Skeletal muscle tissue (tissue), 4 donors: Measurements from ENCODE around the gene GTF2E1. TPM values are rescaled to one million over a fixed set of nuclear protein-coding genes. Genes with fewer than 3 reads are reported as not detected.
"Not testable (repeated sequence)": the region's sequence is repeated elsewhere in the genome, so short reads cannot be mapped to it uniquely, and the experiment has no call there.

Experiments
- H3K27ac ChIP-seq: one replicate; pipeline ENCODE4 v1.7.0; 2013; ENCODE audit warnings: mild to moderate bottlenecking, low read depth, low read length, inconsistent platforms
- H3K27me3 ChIP-seq, 3 donors: one replicate each; pipeline ENCODE4 v1.7.0; 2013; ENCODE audit warnings: low read length in 3 of 3; ENCODE audit not compliant: control insufficient read depth in 3 of 3, insufficient read depth in 3 of 3
- H3K36me3 ChIP-seq, 3 donors: one replicate each; pipeline ENCODE4 v1.7.0; 2013; ENCODE audit warnings: low read length in 3 of 3; ENCODE audit not compliant: control insufficient read depth in 3 of 3, insufficient read depth in 3 of 3
- H3K4me1 ChIP-seq, 3 donors: one replicate each; pipeline ENCODE4 v1.7.0; 2013; ENCODE audit warnings: low read length in 3 of 3, mild to moderate bottlenecking in 3 of 3; ENCODE audit not compliant: control insufficient read depth in 3 of 3, insufficient read depth in 3 of 3
- H3K4me3 ChIP-seq, 3 donors: one replicate each; pipeline ENCODE4 v1.7.0; 2013; ENCODE audit warnings: low read length in 3 of 3
- H3K9ac ChIP-seq, 3 donors: one replicate each; pipeline ENCODE4 v1.7.0; 2013; ENCODE audit warnings: low read length in 3 of 3, mild to moderate bottlenecking in 3 of 3, moderate library complexity in 2 of 3, low read depth in 1 of 3
- H3K9me3 ChIP-seq, 3 donors: one replicate each; pipeline ENCODE4 v1.7.0; 2013; ENCODE audit warnings: low read length in 3 of 3; ENCODE audit not compliant: control insufficient read depth in 3 of 3
- total RNA-seq: library from RNA; depleted of rRNA; stranded (reverse); fragments of >200 nt; gene quantifications from one replicate; pipeline ENCODE4 v1.2.3, GENCODE V29; 2014
- donor health status: Osteomylitis.

Gene GTF2E1
- 22.4 TPM for total RNA-seq

- Histone ChIP-seq H3K36me3 (peaks cover 0 to 6% (median 3%) of the 10 kb centered on the region in 3 donors), H3K27ac (peak within 1 kb of the TSS; percentile 96), H3K4me1 (peaks cover 11 to 13% (median 13%) of the 10 kb centered on the region in 3 donors), H3K9ac (peak within 1 kb of the TSS; percentile 91 to 99 (median 93)), H3K9me3 (peaks cover 0 to 2% (median 0%) of the 10 kb centered on the region in 3 donors), H3K4me3 (peak within 1 kb of the TSS; percentile 95 to 100 (median 100)), H3K27me3 (no peaks in the 10 kb centered on the region)
Observed at GRCh38 chr3:120742198-120742848, at the start of gene GTF2E1, which contains the start of gene RABL3. GTF2E1 (plus strand) TSS chr3:120742744; CDS start chr3:120750553, 7,809 bp downstream. RABL3 (minus strand) TSS chr3:120742516; CDS start chr3:120742507, 9 bp downstream.

- H3K9me3 ChIP-seq = no peaks in the 10 kb centered on the region
- no peaks in the 10 kb centered on the region for H3K27me3 ChIP-seq
- H3K4me1 ChIP-seq = no peaks in the 10 kb centered on the region
- no peak overlapping the region for H3K4me3 ChIP-seq
- H3K27ac ChIP-seq = no peak overlapping the region
- peaks cover 3 to 20% (median 8%) of the 10 kb centered on the region in 3 donors for H3K36me3 ChIP-seq
- no peak overlapping the region for H3K9ac ChIP-seq
Observed at GRCh38 chr3:120693439-120694171, 48.9 kb upstream of the GTF2E1 start.

GRCh38 chr3:120699333-120699732, 43.2 kb upstream of the GTF2E1 start:
- H3K27me3 ChIP-seq = no peaks in the 10 kb centered on the region
- H3K36me3 ChIP-seq = peaks cover 0 to 15% (median 3%) of the 10 kb centered on the region in 3 donors
- H3K4me3 ChIP-seq = no peak overlapping the region
- peaks cover 0 to 2% (median 0%) of the 10 kb centered on the region in 3 donors for H3K9me3 ChIP-seq
- no peak overlapping the region for H3K27ac ChIP-seq
- H3K4me1 ChIP-seq = no peaks in the 10 kb centered on the region
- no peak overlapping the region for H3K9ac ChIP-seq

- Histone ChIP-seq H3K36me3 (peaks cover 0 to 5% (median 0%) of the 10 kb centered on the region in 3 donors), H3K9ac (no peak overlapping the region), H3K4me1 (no peaks in the 10 kb centered on the region), H3K4me3 (no peak overlapping the region), H3K27ac (no peak overlapping the region), H3K27me3 (no peaks in the 10 kb centered on the region), H3K9me3 (peaks cover 0 to 2% (median 0%) of the 10 kb centered on the region in 3 donors)
Observed at GRCh38 chr3:120705884-120706582, 36.5 kb upstream of the GTF2E1 start.

- H3K9me3 ChIP-seq = peaks cover 0 to 2% (median 0%) of the 10 kb centered on the region in 3 donors
- H3K27ac ChIP-seq = no peak overlapping the region
- no peaks in the 10 kb centered on the region for H3K4me1 ChIP-seq
- H3K36me3 ChIP-seq = peaks cover 0 to 5% (median 0%) of the 10 kb centered on the region in 3 donors
- H3K27me3 ChIP-seq = no peaks in the 10 kb centered on the region
- no peak overlapping the region for H3K4me3 ChIP-seq
- H3K9ac ChIP-seq = no peak overlapping the region
Observed at GRCh38 chr3:120706950-120707349, 35.6 kb upstream of the GTF2E1 start.

- Histone ChIP-seq H3K4me1 (no peaks in the 10 kb centered on the region), H3K27ac (no peak overlapping the region), H3K4me3 (no peak overlapping the region), H3K9ac (no peak overlapping the region), H3K36me3 (peaks cover 0 to 3% (median 0%) of the 10 kb centered on the region in 3 donors), H3K9me3 (peaks cover 0 to under 1% (median 0%) of the 10 kb centered on the region in 3 donors), H3K27me3 (no peaks in the 10 kb centered on the region)
Observed at GRCh38 chr3:120708408-120708807, 34.1 kb upstream of the GTF2E1 start.

- Histone ChIP-seq H3K4me1 (no peaks in the 10 kb centered on the region), H3K9me3 (no peaks in the 10 kb centered on the region), H3K36me3 (peaks cover 0 to 3% (median 0%) of the 10 kb centered on the region in 3 donors), H3K9ac (no peak overlapping the region), H3K27me3 (no peaks in the 10 kb centered on the region), H3K27ac (no peak overlapping the region), H3K4me3 (no peak overlapping the region)
Observed at GRCh38 chr3:120710369-120710768, 32.2 kb upstream of the GTF2E1 start.

GRCh38 chr3:120713262-120713661, 29.3 kb upstream of the GTF2E1 start:
- Histone ChIP-seq H3K9me3 (no peaks in the 10 kb centered on the region), H3K36me3 (peaks cover 0 to 3% (median 0%) of the 10 kb centered on the region in 3 donors), H3K4me1 (no peaks in the 10 kb centered on the region)

GRCh38 chr3:120719167-120719834, 23.2 kb upstream of the GTF2E1 start:
- H3K36me3 ChIP-seq, H3K9ac ChIP-seq, H3K27ac ChIP-seq, H3K9me3 ChIP-seq, H3K27me3 ChIP-seq, H3K4me1 ChIP-seq: not testable (repeated sequence)
- peak overlapping the region in 1 of 3 donors; percentile 59 for H3K4me3 ChIP-seq

More at GRCh38 chr3:120713262-120713661, 29.3 kb upstream of the GTF2E1 start:
- H3K4me3 ChIP-seq = no peak overlapping the region
- H3K9ac ChIP-seq = no peak overlapping the region
- H3K27ac ChIP-seq = no peak overlapping the region
- no peaks in the 10 kb centered on the region for H3K27me3 ChIP-seq
